Stimulated activated CD8-positive, alpha-beta memory T cell treated with anti-CD3 and anti-CD28 coated beads, Interleukin-15, amount 100 ng/mL, for 4 hours (primary cell): ENCODE data around the gene WWOX.

Source experiments
- DNase-seq, 2 donors: peaks; one replicate each; pipeline ENCODE4 v3.0.0-alpha.2; 2020; ENCODE audit warnings: low read depth in 2 of 2

Gene WWOX

GRCh38 chr16:78395035-78395434 is 295.6 kb downstream of the WWOX start:
- no peak for DNase-seq

- no peak for DNase-seq
These were observed 296.6 kb downstream of the WWOX start for GRCh38 chr16:78396046-78396445.

GRCh38 chr16:78396673-78397072 is 297.2 kb downstream of the WWOX start:
- DNase-seq, result no peak

- DNase-seq, result no peak
These were observed 299.9 kb downstream of the WWOX start for GRCh38 chr16:78399384-78399783.

- DNase-seq, result no peak
These were observed 303.4 kb downstream of the WWOX start for GRCh38 chr16:78402833-78403232.

GRCh38 chr16:78405040-78405439 is 305.6 kb downstream of the WWOX start:
- DNase-seq, result no peak

- DNase-seq, result no peak
These were observed 306.4 kb downstream of the WWOX start for GRCh38 chr16:78405833-78406232.

GRCh38 chr16:78407191-78407590 is 307.7 kb downstream of the WWOX start:
- no peak for DNase-seq

GRCh38 chr16:78413651-78414050 is 314.2 kb downstream of the WWOX start:
- DNase-seq, result no peak

GRCh38 chr16:78415013-78415412 is 315.6 kb downstream of the WWOX start:
- no peak for DNase-seq

GRCh38 chr16:78415669-78416068 is 316.2 kb downstream of the WWOX start:
- no peak for DNase-seq

- DNase-seq, result no peak
These were observed 316.9 kb downstream of the WWOX start for GRCh38 chr16:78416400-78416799.

- DNase-seq, result no peak
These were observed 321.8 kb downstream of the WWOX start for GRCh38 chr16:78421181-78421708.

- no peak for DNase-seq
These were observed 325.8 kb downstream of the WWOX start for GRCh38 chr16:78425281-78425680.

GRCh38 chr16:78425891-78426510 is 326.5 kb downstream of the WWOX start:
- DNase-seq, result no peak

GRCh38 chr16:78428193-78428592 is 328.7 kb downstream of the WWOX start:
- no peak for DNase-seq

GRCh38 chr16:78430281-78430680 is 330.8 kb downstream of the WWOX start:
- DNase-seq, result no peak

GRCh38 chr16:78431004-78431670 is 331.7 kb downstream of the WWOX start:
- DNase-seq, result no peak

- no peak for DNase-seq
These were observed 332.2 kb downstream of the WWOX start for GRCh38 chr16:78431701-78432100.

- DNase-seq, result no peak
These were observed 333.0 kb downstream of the WWOX start for GRCh38 chr16:78432451-78432850.

GRCh38 chr16:78433116-78433515 is 333.7 kb downstream of the WWOX start:
- no peak for DNase-seq

- no peak for DNase-seq
These were observed 334.9 kb downstream of the WWOX start for GRCh38 chr16:78434401-78434800.

GRCh38 chr16:78435260-78435659 is 335.8 kb downstream of the WWOX start:
- no peak for DNase-seq

GRCh38 chr16:78436023-78436422 is 336.6 kb downstream of the WWOX start:
- DNase-seq, result no peak
